Mammary epithelial cell (primary cell): ENCODE data around the gene UBE2A.

Experiments used
- EZH2 ChIP-seq: IDR thresholded peaks from 2 replicates; pipeline ENCODE4 v1.6.1; 2012; ENCODE audit warnings: low read length, inconsistent platforms, borderline replicate concordance
- TF ChIP-seq, protein P1 (sequence below), 2 donors: IDR thresholded peaks in 1 of 2; conservative IDR thresholded peaks in 1 of 2; 2 replicates each; pipeline ENCODE4 v1.5.1; 2011 to 2012; ENCODE audit warnings: inconsistent platforms in 2 of 2, low read length in 2 of 2, mild to moderate bottlenecking in 2 of 2, control low read depth in 1 of 2, low read depth in 1 of 2; ENCODE audit not compliant: insufficient read depth in 1 of 2; ENCODE audit errors: extremely low read depth in 1 of 2

DNA sequence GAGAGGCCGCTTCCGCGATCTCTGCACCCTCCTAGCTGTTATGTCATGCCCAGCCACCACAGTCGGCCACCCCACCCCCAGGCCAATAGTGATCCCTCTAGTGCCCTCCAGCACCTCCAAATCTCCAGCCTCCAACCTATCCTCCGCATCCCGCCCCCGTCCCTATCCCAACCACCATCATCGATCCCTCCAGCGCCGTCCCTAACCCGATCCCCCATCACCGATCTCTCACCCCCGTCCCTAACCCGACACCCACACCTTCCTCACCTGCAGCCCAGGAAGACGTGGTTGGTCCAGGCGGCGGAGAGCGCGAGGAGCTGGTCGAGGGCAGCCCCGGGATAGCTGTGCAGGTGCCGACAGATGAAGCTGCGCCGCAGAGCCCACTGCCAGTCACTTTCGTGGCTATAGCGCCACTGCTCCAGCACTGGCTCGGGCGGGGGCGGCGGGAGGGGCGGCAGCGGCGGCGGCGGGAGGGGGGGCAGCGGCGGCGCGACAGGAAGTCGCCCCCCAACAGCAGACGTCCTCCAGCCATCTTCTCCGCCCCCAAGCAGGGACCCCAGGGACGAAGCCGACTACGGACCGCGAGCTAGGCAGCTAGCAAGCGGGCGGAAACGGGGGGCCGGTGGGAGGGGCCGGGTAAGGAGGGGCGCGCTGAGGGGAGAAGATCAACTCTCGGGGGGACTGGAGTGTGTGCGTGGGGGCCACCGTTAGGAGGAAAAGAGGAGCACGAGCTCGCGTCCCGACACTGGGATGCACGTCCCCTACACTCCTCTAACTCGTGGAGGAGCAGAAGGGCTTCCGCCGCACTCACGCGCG is 31.3 kb downstream of the UBE2A start:
- TF ChIP-seq, protein P1, sequence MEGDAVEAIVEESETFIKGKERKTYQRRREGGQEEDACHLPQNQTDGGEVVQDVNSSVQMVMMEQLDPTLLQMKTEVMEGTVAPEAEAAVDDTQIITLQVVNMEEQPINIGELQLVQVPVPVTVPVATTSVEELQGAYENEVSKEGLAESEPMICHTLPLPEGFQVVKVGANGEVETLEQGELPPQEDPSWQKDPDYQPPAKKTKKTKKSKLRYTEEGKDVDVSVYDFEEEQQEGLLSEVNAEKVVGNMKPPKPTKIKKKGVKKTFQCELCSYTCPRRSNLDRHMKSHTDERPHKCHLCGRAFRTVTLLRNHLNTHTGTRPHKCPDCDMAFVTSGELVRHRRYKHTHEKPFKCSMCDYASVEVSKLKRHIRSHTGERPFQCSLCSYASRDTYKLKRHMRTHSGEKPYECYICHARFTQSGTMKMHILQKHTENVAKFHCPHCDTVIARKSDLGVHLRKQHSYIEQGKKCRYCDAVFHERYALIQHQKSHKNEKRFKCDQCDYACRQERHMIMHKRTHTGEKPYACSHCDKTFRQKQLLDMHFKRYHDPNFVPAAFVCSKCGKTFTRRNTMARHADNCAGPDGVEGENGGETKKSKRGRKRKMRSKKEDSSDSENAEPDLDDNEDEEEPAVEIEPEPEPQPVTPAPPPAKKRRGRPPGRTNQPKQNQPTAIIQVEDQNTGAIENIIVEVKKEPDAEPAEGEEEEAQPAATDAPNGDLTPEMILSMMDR (conservative IDR thresholded peaks at IDR 0.05 in 1 of 2, IDR thresholded peaks at IDR 0.05 in 1 of 2; ENCODE audit: extremely low read depth in 1 of 2, insufficient read depth in 1 of 2, low read depth in 1 of 2, low read length in 2 of 2), result no peak
- TF ChIP-seq EZH2, result no peak
